Activated T-cell treated with anti-CD3 and anti-CD28 coated beads, Interleukin-2, amount 50 U/mL, for 24 hours (primary cell): ENCODE data around the gene APP.
A peak's percentile ranks its signal among the peaks of the same experiment; 100 is the strongest.
"Not testable (repeated sequence)": the region's sequence is repeated elsewhere in the genome, so short reads cannot be mapped to it uniquely, and the experiment has no call there.

Experiments used
- DNase-seq: peaks from one replicate; pipeline ENCODE4 v3.0.0-alpha.2; 2020
- H3K27ac Mint-ChIP-seq: 2 replicates; pipeline ENCODE4 v1.8.0; 2020; ENCODE audit warnings: mild to moderate bottlenecking, mixed read lengths
- H3K27me3 Mint-ChIP-seq: 2 replicates; pipeline ENCODE4 v1.8.0; 2020; ENCODE audit warnings: mixed read lengths
- H3K36me3 Mint-ChIP-seq: 2 replicates; pipeline ENCODE4 v1.8.0; 2020; ENCODE audit warnings: low read depth, mixed read lengths
- H3K4me1 Mint-ChIP-seq: 2 replicates; pipeline ENCODE4 v1.8.0; 2020; ENCODE audit warnings: low read depth, mixed read lengths
- H3K4me3 Mint-ChIP-seq: 2 replicates; pipeline ENCODE4 v1.8.0; 2020; ENCODE audit warnings: mild to moderate bottlenecking, moderate library complexity, mixed read lengths
- H3K9me3 Mint-ChIP-seq: 2 replicates; pipeline ENCODE4 v1.8.0; 2020; ENCODE audit warnings: mixed read lengths

The APP gene

DNA sequence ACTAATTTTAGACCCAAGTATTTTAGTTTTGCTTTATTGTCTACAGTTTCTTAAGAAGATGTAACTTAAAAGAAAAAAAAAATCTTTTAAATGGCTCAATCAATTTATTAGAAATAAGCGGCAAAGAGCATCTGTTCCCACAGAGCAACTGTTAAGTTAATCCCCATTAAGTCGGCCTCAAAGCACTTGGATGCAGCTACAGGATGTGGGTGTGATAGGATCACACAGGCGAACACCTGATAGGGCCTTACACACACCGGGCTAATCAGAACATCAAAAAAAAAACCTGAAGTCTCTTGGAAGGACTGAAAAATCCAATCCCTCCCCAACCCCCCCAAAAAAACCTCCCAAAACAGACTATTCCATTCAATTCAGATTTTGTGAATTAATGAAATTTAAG, 23.0 kb downstream of the APP start:
- Mint-ChIP-seq H3K36me3 (peaks cover 19% of the 10 kb centered on the region), H3K4me3 (no peak overlapping the region), H3K27ac (no peak overlapping the region)

DNA sequence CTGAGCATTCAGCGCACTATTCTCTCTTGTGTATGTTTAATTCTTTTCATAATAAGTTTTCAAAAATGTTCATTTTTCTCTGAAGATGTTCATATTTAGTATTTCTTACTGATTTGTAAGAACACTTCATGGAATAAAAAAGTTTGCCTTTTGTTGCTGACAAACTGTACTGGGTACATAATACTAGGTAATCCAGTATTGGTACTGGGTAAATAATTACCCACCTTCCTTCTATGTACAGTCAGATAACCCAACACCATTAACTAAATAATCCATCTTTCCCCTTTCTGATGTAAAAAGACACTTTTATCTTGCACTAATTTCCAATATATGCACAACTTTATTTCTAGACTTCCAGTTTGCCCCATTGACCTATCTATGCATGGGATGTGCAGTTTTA, 23.9 kb downstream of the APP start:
- H3K9me3 Mint-ChIP-seq, result no peaks in the 10 kb centered on the region
- H3K27me3 Mint-ChIP-seq, result no peaks in the 10 kb centered on the region
- H3K27ac Mint-ChIP-seq, result no peak overlapping the region
- peaks cover 25% of the 10 kb centered on the region for H3K36me3 Mint-ChIP-seq
- no peak for DNase-seq
- no peak overlapping the region for H3K4me3 Mint-ChIP-seq
- peaks cover 21% of the 10 kb centered on the region for H3K4me1 Mint-ChIP-seq

More for the DNA sequence above, 23.0 kb downstream of the APP start:
- Mint-ChIP-seq H3K27me3 (no peaks in the 10 kb centered on the region), H3K4me1 (peaks cover 21% of the 10 kb centered on the region), H3K9me3 (no peaks in the 10 kb centered on the region)
- DNase-seq, result no peak

DNA sequence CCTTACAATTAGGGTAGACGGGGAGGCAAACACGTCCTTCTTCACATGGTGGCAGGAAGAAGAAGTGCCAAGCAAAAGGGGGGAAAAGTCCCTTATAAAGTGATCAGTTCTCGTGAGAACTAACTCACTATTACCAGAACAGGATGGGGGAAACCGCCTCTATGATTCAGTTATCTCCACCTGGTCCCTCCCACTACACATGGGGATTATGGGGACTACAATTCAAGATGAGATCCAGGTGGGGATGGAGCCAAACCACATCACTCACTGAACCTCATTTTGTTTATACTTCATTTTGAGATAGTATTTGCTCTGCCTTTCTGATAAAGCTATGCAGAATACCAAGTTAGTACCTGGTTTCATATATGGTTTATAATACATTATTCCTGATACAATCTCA, 26.5 kb downstream of the APP start:
- H3K36me3 Mint-ChIP-seq, result peaks cover 37% of the 10 kb centered on the region
- H3K4me1 Mint-ChIP-seq, result peaks cover 20% of the 10 kb centered on the region
- no peak overlapping the region for H3K27ac Mint-ChIP-seq
- no peaks in the 10 kb centered on the region for H3K9me3 Mint-ChIP-seq
- H3K4me3 Mint-ChIP-seq, result no peak overlapping the region
- no peak for DNase-seq
- H3K27me3 Mint-ChIP-seq, result no peaks in the 10 kb centered on the region

DNA sequence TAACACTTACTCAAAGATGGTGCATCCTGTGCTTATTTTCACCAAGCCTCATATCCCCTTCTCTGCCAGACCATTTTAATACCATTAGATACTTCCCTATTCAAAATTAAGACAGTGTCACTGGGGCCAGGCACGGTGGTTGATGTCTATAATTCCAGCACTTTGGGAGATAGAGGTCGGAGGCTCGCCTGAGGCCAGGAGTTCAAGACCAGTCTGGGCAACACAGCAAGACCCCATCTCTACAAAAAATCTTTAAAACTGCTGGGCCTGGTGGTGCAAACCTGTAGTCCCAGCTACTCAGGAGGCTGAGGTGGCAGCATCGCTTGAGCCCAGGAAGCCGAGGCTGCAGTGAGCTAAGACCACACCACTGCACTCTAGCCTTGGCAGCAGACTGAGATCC, 28.2 kb downstream of the APP start:
- peaks cover 29% of the 10 kb centered on the region for H3K36me3 Mint-ChIP-seq
- DNase-seq, result no peak
- H3K27ac Mint-ChIP-seq, result no peak overlapping the region
- H3K27me3 Mint-ChIP-seq, result no peaks in the 10 kb centered on the region
- H3K9me3 Mint-ChIP-seq, result no peaks in the 10 kb centered on the region
- H3K4me3 Mint-ChIP-seq, result no peak overlapping the region
- peaks cover 7% of the 10 kb centered on the region for H3K4me1 Mint-ChIP-seq

DNA sequence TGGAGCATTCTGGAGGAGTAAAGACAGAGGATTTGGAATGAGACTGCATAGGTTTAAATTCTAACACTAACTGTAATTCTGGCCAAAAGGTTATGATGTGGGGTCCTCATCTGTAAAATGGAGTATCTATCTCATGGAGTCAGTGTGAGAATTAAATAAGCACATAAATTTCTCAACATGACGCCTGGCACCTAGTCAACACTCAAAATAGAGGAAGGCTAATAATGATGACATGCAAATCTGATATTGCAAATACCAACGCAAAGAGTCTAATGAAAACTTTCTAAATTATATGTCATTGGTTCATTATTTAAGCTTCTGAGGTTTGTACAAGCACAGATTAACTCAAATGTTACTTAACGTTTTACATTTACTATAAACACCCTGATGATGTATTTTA, 29.6 kb downstream of the APP start:
- no peak for DNase-seq
- Mint-ChIP-seq H3K27ac (no peak overlapping the region), H3K36me3 (peaks cover 29% of the 10 kb centered on the region), H3K4me3 (no peak overlapping the region), H3K27me3 (no peaks in the 10 kb centered on the region), H3K9me3 (no peaks in the 10 kb centered on the region), H3K4me1 (peaks cover 18% of the 10 kb centered on the region)

DNA sequence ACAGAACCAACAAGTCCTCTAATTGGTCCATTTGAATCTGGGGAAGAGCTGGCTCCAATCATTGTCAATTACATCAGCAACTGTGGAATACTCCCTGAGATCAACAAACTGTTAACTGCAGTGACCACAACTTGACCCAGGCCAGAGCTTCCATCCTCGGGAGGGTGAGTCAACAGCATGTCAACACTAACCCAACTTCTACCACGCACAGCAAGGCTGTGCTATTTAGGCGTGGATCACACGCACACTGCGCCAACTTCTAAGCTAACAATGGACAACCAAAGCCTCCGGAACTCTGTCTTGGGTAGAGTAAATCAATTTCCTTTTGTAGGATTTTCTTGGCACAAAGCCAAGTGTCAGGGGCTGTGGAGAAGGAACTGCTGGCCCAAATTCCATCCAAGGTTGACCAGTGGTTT, 30.4 kb downstream of the APP start:
- Mint-ChIP-seq H3K4me3 (no peak overlapping the region), H3K36me3 (peaks cover 28% of the 10 kb centered on the region), H3K4me1 (peaks cover 20% of the 10 kb centered on the region), H3K27ac (no peak overlapping the region), H3K9me3 (no peaks in the 10 kb centered on the region), H3K27me3 (no peaks in the 10 kb centered on the region)
- DNase-seq, result no peak

DNA sequence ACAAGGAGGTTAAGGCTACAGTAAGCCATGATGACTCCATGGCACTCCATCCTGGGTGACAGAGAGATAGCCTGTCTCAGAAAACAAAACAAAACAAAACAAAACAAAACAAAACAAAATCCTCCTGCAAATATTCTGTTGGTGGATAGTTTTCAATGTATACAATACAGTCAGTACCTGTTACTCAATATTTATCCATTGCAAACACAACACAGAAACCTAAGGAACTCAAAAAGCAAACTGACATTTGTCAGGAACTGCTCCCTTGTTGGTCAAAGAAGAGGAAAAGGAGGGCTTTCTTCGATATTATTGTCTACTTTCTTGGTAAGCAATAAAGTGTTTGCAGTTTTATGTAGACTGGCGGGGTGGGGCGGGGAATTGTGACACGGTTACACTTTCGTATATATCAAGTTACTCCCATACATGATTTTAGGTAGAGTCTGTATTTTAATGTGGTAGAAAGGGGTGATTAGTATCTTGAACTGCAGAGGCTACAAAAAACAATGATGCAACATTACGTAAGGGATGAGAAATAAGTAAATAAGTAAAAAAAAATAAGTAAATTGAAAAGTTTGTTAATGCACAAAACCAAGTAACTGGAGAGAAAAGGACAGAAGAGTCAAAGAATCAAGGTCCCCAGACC, 31.8 kb downstream of the APP start:
- H3K36me3 Mint-ChIP-seq, result peaks cover 23% of the 10 kb centered on the region
- no peaks in the 10 kb centered on the region for H3K27me3 Mint-ChIP-seq
- no peak overlapping the region for H3K4me3 Mint-ChIP-seq
- no peak overlapping the region for H3K27ac Mint-ChIP-seq
- H3K4me1 Mint-ChIP-seq, result peaks cover 20% of the 10 kb centered on the region
- no peak for DNase-seq
- H3K9me3 Mint-ChIP-seq, result no peaks in the 10 kb centered on the region

DNA sequence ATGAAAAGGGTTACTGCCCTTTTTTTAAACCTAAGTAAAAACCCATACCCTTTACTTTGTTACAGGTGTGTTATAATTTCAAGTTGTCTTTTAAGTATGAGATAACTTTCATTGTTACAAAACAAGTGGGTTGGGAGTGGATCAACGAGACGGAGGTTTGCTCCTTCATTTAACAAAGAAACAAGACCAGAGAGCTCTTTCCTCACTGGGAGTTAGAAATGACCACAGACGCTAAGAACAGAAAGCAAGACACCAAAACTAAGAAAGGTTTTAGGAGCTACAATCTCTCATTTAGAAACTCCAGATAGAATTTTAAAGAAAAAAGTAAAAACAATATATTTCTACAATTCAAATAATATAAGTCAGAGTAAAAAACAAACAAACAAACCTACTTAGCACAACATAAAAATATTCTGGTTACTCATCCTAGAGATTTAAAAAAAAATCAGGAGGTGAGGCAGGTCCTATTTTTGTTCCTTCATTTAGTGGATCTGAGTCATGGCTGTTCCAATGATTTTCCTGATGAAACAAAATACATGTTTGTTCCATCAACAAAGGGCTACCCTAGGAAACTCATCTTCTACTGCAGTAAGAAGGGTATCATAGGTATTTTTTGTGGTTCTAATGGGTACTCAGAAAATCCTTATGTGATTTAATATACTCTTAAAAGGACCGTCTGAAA, 33.0 kb downstream of the APP start:
- H3K4me1 Mint-ChIP-seq, result peaks cover 22% of the 10 kb centered on the region
- no peaks in the 10 kb centered on the region for H3K27me3 Mint-ChIP-seq
- H3K36me3 Mint-ChIP-seq, result peaks cover 18% of the 10 kb centered on the region
- H3K9me3 Mint-ChIP-seq, result no peaks in the 10 kb centered on the region
- no peak overlapping the region for H3K27ac Mint-ChIP-seq
- H3K4me3 Mint-ChIP-seq, result no peak overlapping the region
- DNase-seq, result no peak

DNA sequence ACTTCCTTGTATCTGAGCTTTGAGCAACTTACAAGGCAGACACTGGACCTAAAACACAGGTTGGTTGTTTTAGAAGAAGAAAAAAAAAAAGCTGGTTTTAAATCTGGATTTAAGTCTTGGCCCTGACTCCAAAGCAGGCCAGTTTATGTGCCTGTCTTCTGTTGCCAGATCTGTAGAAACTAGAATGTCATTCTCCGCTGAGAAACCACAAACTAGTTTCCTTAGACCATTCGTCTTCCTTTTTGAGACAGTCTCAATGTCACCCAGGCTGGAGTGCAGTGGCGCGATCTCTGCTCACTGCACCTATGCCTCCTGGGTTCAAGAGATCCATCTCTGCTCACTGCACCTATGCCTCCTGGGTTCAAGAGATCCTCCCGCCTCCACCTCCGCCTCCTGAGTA, 33.9 kb downstream of the APP start:
- peaks cover 26% of the 10 kb centered on the region for H3K4me1 Mint-ChIP-seq
- DNase-seq, result no peak
- H3K27ac Mint-ChIP-seq, result peak overlapping the region; percentile 63
- H3K4me3 Mint-ChIP-seq, result no peak overlapping the region
- peaks cover 13% of the 10 kb centered on the region for H3K36me3 Mint-ChIP-seq
- H3K9me3 Mint-ChIP-seq, result no peaks in the 10 kb centered on the region
- no peaks in the 10 kb centered on the region for H3K27me3 Mint-ChIP-seq

DNA sequence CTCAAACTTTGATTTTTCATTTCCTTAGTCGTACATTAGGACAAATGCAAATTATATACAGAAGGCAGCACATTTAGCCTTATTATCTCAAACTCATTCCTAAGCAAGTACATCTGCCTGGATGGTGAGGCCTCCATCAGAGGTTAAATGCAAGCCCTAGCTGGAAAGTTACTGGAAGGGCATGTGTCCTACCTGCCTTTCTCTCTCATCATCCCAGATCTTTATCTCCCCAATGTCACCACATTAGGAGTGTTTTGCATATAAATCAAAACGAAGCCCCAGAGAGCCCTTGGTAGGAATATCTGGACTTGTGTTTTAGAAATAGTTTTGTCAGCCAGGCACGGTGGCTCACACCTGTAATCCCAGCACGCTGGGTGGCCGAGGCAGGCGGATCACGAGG, 35.0 kb downstream of the APP start:
- Mint-ChIP-seq H3K9me3 (no peaks in the 10 kb centered on the region), H3K27ac (no peak overlapping the region), H3K36me3 (peaks cover 12% of the 10 kb centered on the region), H3K27me3 (no peaks in the 10 kb centered on the region), H3K4me1 (peaks cover 27% of the 10 kb centered on the region), H3K4me3 (no peak overlapping the region)
- DNase-seq, result no peak

DNA sequence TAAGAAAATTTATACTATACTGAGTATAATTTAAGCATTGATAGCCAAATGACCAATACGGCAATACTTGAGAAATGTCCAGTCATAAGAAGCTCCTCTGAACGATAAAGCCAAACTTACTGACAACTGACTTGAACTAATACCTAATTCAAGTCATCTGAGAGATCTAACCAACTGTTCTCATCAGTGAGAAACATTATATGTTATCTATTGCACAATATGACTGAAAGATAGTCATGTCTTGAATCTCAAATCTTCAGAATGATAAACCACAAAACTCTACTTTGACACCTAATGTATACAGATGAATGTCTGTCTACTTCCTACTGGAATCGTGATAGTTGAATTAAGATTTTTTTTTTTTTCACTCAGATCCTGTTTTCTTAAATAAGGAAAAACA, 39.0 kb downstream of the APP start:
- Mint-ChIP-seq H3K4me1 (peaks cover 20% of the 10 kb centered on the region), H3K4me3 (no peak overlapping the region), H3K27ac (no peak overlapping the region), H3K27me3 (no peaks in the 10 kb centered on the region), H3K9me3 (no peaks in the 10 kb centered on the region), H3K36me3 (peaks cover 16% of the 10 kb centered on the region)
- DNase-seq, result no peak

DNA sequence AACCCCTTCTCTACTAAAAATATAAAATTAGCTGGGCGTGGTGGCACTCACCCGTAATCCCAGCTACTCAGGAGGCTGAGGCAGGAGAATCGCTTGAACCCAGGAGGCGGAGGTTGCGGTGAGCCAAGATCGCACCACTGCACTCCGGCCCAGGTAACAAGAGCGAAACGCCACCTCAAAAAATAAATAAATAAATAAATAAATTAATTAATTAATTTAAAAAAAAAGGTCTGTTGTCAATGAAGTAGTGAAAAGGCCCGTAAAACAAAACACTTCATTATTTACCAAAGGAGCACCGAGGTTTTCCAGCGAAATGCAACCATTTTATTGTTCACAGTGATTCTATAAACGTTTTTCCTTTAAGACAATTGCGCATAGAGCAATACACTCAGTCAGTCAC, 39.5 kb downstream of the APP start:
- not testable (repeated sequence) for DNase-seq, H3K27me3 Mint-ChIP-seq, H3K9me3 Mint-ChIP-seq, H3K27ac Mint-ChIP-seq, H3K4me3 Mint-ChIP-seq
- H3K4me1 Mint-ChIP-seq, result peaks cover 18% of the 10 kb centered on the region
- H3K36me3 Mint-ChIP-seq, result peaks cover 16% of the 10 kb centered on the region

DNA sequence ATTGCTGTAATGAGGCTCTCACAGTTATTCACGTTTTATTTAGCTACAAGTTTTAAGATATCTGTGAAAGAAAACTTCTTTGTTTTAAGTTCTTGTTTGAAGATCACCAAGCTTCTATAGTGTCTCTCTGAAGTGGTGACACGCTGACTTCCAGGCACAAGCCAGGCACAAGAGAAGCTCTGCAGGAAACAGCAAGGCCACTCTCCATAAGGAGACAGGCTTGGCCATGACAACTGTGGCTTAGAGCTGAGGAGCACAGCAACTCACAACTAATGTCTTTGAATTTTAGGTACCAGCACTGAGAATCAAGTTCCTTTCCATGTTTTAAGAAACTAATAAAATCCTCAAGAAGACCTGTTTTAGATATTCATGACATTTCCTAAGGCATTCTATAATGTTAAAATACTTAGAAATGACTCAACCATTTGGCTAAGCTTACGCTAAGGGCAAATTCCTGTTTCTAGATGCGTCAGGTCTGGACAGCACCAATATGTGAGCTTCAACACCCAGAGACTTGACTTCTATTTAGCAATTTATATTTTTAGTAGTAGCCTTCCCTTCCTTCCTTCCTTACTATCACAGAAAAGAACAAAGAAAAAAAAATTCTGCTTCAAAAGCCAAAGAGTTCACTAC, 40.2 kb downstream of the APP start:
- H3K4me1 Mint-ChIP-seq, result peaks cover 16% of the 10 kb centered on the region
- no peaks in the 10 kb centered on the region for H3K9me3 Mint-ChIP-seq
- no peak overlapping the region for H3K27ac Mint-ChIP-seq
- H3K36me3 Mint-ChIP-seq, result peaks cover 16% of the 10 kb centered on the region
- no peak overlapping the region for H3K4me3 Mint-ChIP-seq
- no peak for DNase-seq
- H3K27me3 Mint-ChIP-seq, result no peaks in the 10 kb centered on the region

DNA sequence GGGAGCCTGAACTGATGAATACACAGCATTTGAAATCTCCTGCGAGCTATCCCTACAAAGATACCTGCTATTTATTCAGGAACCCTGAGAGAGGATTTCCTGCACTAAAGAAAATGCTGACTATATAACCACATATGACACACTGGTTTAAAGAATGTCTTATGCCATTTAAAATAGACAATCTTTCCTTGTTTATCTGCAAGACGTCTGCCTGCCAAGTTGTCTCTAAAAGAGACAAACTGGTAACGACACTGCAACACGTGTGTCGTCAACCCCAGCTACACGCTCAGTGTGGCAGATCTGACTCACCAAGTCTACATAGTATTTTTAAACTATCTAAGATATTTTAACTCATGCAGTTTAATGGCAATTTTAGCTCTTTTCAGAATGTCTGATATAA, 42.7 kb downstream of the APP start:
- Mint-ChIP-seq H3K36me3 (peaks cover 16% of the 10 kb centered on the region), H3K27me3 (no peaks in the 10 kb centered on the region), H3K4me1 (peaks cover 16% of the 10 kb centered on the region), H3K27ac (no peak overlapping the region), H3K4me3 (no peak overlapping the region), H3K9me3 (no peaks in the 10 kb centered on the region)
- DNase-seq, result no peak

DNA sequence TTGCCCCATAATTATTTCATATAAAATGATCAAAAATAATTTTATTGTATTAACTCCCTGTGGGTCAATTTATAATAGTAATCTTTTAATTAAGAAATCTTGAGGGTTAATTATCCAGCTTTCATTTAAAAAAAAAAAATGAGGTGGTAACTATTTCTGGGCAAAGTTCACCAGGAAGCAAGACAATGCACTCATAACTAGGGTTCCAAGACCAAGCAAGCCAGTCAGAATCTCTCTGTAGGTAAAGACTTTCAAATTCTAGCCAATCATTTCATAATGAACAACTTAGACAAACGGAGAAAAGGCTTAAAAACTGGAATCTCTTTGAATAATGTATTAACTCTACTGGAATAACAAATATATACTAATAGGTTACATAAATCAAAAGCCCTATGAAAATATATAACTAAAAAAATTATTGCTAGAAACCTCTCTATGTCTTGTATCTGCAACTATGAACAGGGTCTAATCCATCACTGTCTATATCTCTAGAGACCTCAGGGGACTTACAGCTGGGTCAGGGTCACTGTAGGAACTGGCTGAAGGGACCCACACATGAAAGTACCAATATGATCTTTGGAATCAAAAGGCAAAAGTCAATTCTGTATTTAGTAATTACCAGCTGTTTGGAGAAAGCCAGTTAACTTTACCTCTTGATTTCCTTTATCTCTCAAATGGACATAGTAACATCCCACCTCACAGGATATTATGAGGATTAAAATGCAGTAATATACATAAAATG, 43.3 kb downstream of the APP start:
- Mint-ChIP-seq H3K9me3 (no peaks in the 10 kb centered on the region), H3K4me1 (peaks cover 11% of the 10 kb centered on the region), H3K27me3 (no peaks in the 10 kb centered on the region), H3K27ac (no peak overlapping the region), H3K4me3 (no peak overlapping the region), H3K36me3 (peaks cover 16% of the 10 kb centered on the region)
- no peak for DNase-seq
